ENCODE results near the gene SLC25A18. TPM values are rescaled to one million over a fixed set of nuclear protein-coding genes. Genes with fewer than 3 reads are reported as not detected.
"Not testable (repeated sequence)": the region's sequence is repeated elsewhere in the genome, so short reads cannot be mapped to it uniquely, and the experiment has no call there.

The SLC25A18 gene
- total RNA-seq, 1 donor from 2014 or later, result 0.53 TPM

DNA sequence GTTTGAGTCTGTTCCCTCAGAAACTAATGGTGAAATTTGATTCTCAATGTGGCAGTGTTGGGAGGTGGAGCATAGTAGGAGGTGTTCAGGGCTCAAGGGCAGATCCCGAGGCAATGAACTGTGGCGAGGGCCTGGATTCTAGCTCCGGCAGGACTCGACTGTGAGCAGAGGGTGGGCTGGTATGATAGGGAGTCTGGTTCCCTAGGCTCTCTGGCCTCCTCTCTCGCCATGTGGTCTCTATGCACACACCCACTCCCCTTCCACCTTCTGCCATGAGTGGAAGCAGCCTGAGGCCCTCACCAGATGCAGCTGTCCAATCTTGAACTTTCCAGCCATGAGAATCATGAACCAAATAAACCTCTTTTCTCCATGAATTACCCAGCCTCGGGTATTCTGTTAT, 32.9 kb downstream of the SLC25A18 start:
- DNase-seq (ENCODE audit: low spot score) (no peak), ATAC-seq (no peak)
- intact Hi-C loops (cut with DNase I), result no loop called here

DNA sequence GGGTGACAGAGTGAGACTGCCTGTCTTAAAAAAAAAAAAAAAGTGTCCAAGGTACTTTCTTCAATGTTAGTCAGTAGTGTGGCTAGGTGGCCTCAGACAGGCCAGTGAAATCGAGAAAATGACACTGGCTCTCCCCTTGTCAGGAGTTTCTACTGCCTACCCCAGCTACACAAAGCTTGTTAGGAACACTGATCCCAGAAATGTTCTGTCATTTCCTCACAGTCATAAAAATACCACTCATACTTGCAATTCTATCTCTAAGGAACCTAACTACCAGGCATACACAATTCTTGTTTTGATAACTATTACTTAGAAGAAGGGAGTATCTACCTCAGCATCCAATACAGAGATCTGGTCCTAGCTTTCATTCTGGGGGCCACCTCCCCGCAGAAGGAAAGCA, 33.9 kb downstream of the SLC25A18 start:
- DNase-seq (ENCODE audit: low spot score) (no peak), ATAC-seq (no peak)
- intact Hi-C loops (cut with DNase I), result no loop called here

GRCh38 chr22:17598318-17598717, 35.0 kb downstream of the SLC25A18 start:
- ATAC-seq, result no peak
- intact Hi-C loops (cut with DNase I), result no loop called here
- no peak for DNase-seq (ENCODE audit: low spot score)

DNA sequence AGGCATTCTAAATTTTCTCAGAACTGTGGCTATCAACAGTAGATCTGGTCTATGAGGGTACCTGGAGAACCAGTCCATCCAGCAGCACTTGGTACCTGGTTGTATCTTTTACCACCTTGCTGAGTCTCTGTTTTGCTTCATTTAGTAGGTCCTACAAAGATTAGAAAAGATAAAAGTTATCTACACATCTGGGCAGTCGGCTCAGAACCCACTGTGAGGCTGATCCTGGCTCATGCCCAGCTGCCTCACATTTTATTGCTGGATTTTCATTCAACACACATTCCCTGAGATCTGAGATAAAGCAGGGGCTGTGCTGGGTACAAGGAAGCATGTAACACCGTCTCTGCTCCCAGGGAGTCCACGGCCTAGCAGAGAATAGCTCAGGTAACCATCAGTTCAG, 37.7 kb downstream of the SLC25A18 start:
- intact Hi-C loops (cut with DNase I), result no loop called here
- no peak for ATAC-seq
- DNase-seq (ENCODE audit: low spot score), result no peak

- intact Hi-C loops (cut with DNase I), result no loop called here
- no peak for ATAC-seq
- no peak for DNase-seq (ENCODE audit: low spot score)
Measured at GRCh38 chr22:17603668-17604067, 40.4 kb downstream of the SLC25A18 start.

DNA sequence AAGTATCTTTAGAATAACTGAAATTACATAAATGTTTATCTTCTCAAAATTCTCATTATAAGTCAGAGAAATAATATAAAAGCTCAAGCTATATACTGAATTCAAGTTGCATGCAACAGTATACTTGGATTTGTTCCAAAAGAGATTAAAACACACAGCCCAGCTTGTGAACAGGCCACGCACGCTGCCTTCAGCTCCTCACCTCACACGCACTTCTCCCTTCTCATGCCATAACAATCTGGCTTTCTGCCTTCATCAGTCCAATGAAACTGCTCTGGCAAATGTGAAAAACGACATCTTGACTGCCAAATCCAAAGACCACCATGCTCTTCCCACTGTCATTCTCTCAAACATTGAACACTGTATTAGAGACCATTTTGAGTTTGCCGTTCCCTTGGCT, 43.2 kb downstream of the SLC25A18 start:
- ATAC-seq (no peak), DNase-seq (ENCODE audit: low spot score) (no peak)
- intact Hi-C loops (cut with DNase I), result no loop called here

DNA sequence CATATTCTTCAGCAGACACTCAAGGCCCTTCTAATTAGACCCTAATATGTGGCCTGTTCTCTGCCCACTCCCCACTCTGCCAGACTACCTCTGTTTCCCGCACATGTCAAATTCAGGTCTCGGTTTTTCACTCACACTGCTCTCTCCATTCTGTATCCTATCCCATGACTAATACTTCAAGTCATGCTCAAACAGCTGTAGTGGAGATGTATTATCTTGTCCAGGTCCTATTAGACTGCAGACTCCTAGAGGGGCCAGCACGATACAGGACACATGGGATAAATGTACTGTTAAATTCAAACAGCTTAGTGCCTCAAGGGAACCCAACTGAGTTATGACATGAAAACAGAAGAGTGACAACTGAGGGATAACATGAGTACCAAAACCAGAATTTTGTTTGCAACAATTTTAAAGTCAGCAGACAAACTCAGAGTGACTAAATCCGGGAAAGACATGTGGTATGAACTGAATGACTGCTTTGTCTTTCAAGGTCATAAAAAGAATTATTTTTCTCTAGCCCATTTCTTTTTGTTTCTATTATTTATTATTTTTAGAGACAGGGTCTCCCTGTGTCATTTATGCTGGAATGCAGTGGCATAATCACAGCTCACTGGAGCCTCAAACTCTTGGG, 44.7 kb downstream of the SLC25A18 start:
- ATAC-seq, result no peak
- DNase-seq (ENCODE audit: low spot score), result no peak
- intact Hi-C loops (cut with DNase I), result no loop called here

GRCh38 chr22:17612057-17612456, 48.8 kb downstream of the SLC25A18 start:
- no peak for DNase-seq (ENCODE audit: low spot score)
- intact Hi-C loops (cut with DNase I), result no loop called here
- no peak for ATAC-seq

DNA sequence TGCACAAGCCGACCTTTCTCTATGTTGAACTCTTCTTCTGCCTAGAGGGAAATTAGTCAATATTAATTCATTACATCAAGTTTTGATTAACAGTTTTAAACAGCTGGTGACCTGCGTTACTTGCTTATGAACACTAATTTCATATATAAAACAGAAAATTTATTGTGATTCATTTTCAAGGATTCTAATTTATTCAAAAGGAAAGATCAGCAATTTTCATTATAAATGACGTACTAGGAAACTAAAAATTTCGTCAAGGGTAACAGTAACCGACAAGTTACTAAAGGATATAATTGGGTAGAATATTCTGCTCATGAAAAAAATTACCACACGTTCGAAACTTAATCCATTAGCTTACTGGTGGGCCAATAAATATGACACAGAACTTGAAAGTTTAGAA, 50.0 kb downstream of the SLC25A18 start:
- ATAC-seq, result no peak

GRCh38 chr22:17627961-17628405, 64.7 kb downstream of the SLC25A18 start:
- ATAC-seq, result no peak
- intact Hi-C loops (cut with DNase I), result no loop called here
- no peak for DNase-seq (ENCODE audit: low spot score)

More for the DNA sequence above, 50.0 kb downstream of the SLC25A18 start:
- no peak for DNase-seq (ENCODE audit: low spot score)
- intact Hi-C loops (cut with DNase I), result no loop called here

- intact Hi-C loops (cut with DNase I), result no loop called here
- ATAC-seq, result peak; percentile 100
- peak; percentile 98 for DNase-seq (ENCODE audit: low spot score)
Measured at GRCh38 chr22:17628406-17629172, 65.3 kb downstream of the SLC25A18 start, which contains the start of gene ATP6V1E1. Gene ATP6V1E1, minus strand, starts transcription at chr22:17628749. Its CDS starts 114 bp downstream, at chr22:17628635.

DNA sequence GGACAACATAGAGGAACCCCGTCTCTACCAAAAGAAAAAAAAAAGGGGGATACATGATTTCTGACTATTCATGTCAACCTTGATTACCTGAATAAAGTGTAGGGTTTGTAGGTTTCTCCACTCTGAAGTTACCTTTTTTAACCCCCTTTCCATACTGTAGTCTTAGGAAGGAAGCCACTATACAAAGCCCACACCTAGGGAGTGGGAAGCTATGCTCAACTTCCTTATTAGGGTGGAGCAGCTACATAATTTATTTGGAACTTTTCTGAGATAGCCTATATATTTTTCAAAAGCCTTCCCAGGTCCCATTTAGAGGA, 65.8 kb downstream of the SLC25A18 start:
- ATAC-seq (peak; percentile 4), DNase-seq (ENCODE audit: low spot score) (no peak)
- intact Hi-C loops (cut with DNase I), result no loop called here

DNA sequence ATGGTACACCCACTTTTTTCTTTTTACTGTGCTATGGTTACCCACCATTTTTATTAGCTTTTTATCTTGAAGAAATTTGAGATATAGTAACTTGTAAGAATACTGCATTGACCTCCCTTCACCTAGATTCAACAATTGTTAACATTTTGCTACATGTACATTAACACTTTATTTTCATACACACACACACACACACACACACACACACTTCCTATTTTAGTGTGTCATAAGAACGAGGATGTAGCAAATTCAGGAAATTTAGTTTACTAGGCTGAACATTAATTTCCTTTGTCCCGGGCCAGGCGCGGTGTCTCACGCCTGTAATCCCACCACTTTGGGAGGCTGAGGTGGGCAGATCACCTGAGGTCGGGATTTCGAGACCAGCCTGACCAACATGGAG, 66.3 kb downstream of the SLC25A18 start:
- DNase-seq (ENCODE audit: low spot score) (no peak), ATAC-seq (no peak)
- intact Hi-C loops (cut with DNase I), result no loop called here

DNA sequence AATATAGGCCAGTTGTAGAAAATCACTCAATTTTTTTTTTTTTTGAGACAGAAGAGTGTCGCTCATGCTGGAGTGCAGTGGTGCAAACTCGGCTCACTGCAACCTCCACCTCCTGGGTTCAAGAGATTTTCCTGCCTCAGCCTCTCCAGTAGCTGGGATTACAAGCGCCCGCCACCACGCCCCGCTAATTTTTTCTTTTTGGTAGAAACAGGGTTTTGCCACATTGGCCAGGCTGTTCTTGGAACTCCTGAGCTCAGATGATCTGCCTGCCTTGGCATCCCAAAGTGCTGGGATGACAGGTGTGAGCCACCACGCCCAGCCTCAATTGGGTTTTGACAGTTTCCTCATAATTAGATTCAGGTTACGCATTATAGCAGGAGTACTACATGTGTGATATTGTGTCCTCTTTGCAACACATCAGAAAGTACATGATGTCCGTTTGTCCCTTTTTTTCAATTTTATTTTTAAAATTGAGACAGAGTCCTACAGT, 67.8 kb downstream of the SLC25A18 start:
- intact Hi-C loops (cut with DNase I), result no loop called here
- DNase-seq (ENCODE audit: low spot score), result no peak
- ATAC-seq, result no peak

DNA sequence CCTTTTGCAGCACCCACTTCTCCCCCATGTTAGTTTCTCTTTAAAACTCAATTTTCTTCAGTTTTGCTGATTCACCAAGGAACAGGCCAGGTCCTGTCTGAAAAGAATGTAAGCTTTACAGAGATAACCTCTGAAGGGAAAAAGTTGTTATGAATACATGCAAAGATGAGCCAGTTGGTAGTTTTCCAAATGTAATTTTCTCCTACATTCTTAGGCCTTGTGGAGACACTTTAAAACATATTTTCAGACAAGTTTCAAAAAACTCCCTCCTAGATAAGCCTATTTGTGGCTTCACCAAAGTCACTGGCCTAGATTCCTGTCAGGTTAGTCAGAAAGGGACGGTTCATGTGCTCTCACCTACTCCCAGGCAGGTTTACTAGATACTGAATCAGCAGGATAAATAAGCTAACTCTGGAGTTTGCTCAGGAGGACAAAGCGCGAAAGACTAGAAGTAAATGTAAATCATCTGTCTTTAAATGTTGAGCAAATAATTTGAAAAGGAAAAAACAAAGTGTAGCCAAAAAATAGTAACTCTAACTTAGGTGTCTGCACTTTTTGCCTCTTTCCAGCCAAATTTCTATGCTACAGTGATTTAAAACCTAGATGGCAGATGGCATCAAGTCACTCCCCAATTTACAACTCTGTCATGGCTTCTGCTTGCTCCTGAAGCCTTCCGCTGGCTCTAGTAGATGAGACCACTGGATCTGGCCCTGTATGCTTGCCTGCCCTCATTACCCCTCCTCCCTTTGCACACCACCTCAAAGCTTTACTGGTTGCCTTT, 70.1 kb downstream of the SLC25A18 start:
- DNase-seq (ENCODE audit: low spot score) (no peak), ATAC-seq (no peak)
- intact Hi-C loops (cut with DNase I), result no loop called here

- no peak for ATAC-seq
- DNase-seq (ENCODE audit: low spot score), result no peak
- intact Hi-C loops (cut with DNase I), result no loop called here
Measured at GRCh38 chr22:17633998-17634323, 70.7 kb downstream of the SLC25A18 start.

DNA sequence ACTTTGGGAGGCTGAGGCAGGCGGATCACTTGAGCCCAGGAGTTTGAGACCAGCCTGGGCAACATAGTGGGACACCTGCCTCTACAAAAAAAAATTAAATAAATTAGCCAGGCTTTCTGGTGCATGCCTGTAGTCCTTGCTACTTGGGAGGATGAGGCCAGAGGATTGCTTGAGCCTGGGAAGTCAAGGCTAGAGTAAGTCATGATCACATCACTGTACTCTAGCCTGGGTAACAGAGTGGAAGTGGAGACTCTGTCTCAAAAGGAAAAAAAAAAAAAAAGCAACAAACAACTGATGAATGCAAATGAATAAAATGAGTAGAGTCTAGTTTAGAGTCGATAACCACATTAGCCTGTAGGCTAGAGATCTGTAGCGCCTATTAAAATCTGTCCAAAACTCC, 71.4 kb downstream of the SLC25A18 start:
- intact Hi-C loops (cut with DNase I), result no loop called here
- no peak for ATAC-seq
- DNase-seq (ENCODE audit: low spot score), result no peak

DNA sequence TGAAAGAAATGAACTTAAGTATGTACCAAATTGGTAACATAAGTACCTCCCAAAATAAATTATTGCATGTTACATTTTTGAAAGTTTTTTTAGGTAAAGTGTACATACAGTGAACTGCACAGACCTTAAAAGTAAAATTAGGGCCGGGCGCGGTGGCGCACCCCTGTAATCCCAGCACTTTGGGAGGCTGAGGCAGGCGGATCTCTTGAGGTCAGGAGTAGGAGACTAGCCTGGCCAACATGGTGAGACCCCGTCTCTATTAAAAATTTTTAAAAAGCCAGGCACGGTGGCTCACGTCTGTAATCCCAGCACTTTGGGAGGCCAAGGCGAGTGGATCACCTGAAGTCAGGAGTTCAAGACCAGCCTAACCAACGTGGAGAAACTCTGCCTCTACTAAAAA, 73.6 kb downstream of the SLC25A18 start:
- DNase-seq (ENCODE audit: low spot score); intact Hi-C loops (cut with DNase I); ATAC-seq: not testable (repeated sequence)

GRCh38 chr22:17637490-17638181, 74.3 kb downstream of the SLC25A18 start:
- ATAC-seq (peak; percentile 2), DNase-seq (ENCODE audit: low spot score) (no peak)
- intact Hi-C loops (cut with DNase I), result no loop called here

DNA sequence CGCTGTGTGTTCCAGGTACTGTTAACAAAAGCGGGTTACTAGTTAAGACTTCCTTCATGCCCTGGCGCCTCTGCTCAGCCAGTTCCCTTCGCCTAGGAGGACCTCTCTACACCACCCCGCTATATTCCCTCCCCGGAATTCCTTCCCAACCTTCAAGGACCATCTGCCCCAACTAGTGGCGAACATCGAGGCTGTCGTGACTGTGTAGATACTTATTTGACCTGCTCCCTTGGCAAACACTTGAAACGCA, 74.8 kb downstream of the SLC25A18 start:
- DNase-seq (ENCODE audit: low spot score) (no peak), ATAC-seq (peak; percentile 65)
- intact Hi-C loops (cut with DNase I), result no loop called here

All from sciatic nerve (tissue), 2 donors.